OCI-LY7 (cell line): ENCODE data around the gene SRPK2.

Experiments
- CTCF ChIP-seq: fragments of 200-600 bp; sonication (generic); conservative IDR thresholded peaks from 2 replicates; pipeline ENCODE4 v1.5.1; 2014; ENCODE audit warnings: mild to moderate bottlenecking, antibody characterized with exemption, low read length, moderate library complexity, mixed read lengths
- EZH2phosphoT487 ChIP-seq: fragments of 200-600 bp; sonication (generic); IDR thresholded peaks from 2 replicates; pipeline ENCODE4 v1.6.1; 2018; ENCODE audit warnings: low read depth, borderline replicate concordance, mild to moderate bottlenecking, mixed run types, antibody characterized with exemption, low read length, moderate library complexity, mixed read lengths

GRCh38 chr7:105118612-105119600 is 269.8 kb downstream of the SRPK2 start:
- TF ChIP-seq EZH2phosphoT487 (no peak), CTCF (no peak)
